K562 (cell line): ENCODE results near the gene CLEC1A. TPM values are rescaled to one million over a fixed set of nuclear protein-coding genes. Genes with fewer than 3 reads are reported as not detected.

Source experiments
- ATAC-seq: fragments of 200-7000 bp; cut with Tn5 transposase; 3 replicates; pipeline ENCODE4 v1.9.1; 2020; ENCODE audit warnings: moderate library complexity
- BruUV-seq: library from RNA; stranded (reverse); fragments of 400-500 nt; replicated peaks from 2 replicates; lab custom pipeline; 2021; lab: Mats Ljungman, UMichigan
- CTCF ChIA-PET: fragments of 300-600 bp; formaldehyde crosslinking; extraction: SDS; loops from one replicate; lab custom pipeline; 2021; ENCODE audit warnings: low intra/inter-chr PET ratio; lab: Yijun Ruan, JAX
- POLR2A ChIA-PET: fragments of 300-600, 350-650 bp; sonication (Branson Sonifier 250); formaldehyde crosslinking; extraction: SDS; loops from one replicate; lab custom pipeline; 2021; ENCODE audit warnings: antibody characterized with exemption, inconsistent platforms; lab: Yijun Ruan, JAX
- DNase-seq, 4 experiments: peaks; one replicate each; pipeline versions ENCODE4 v3.0.0 to v3.0.0-alpha.2; 2011 to 2018; ENCODE audit warnings: low spot score in 3 of 4, mixed read lengths in 3 of 4; ENCODE audit errors: extremely low read depth in 1 of 4
- FAIRE-seq: peaks from 2 replicates; lab custom pipeline; 2011; peaks lifted over from hg19 to GRCh38; lab: Jason Lieb, UNC
- H2AFZ ChIP-seq: 2 replicates; pipeline ENCODE4 v1.6.0; 2011; ENCODE audit warnings: low read depth, low read length, control low read depth, inconsistent platforms
- H3K27ac ChIP-seq: fragments of 200-600 bp; 3 replicates; pipeline ENCODE4 v1.8.0; 2011; ENCODE audit warnings: low read depth, mild to moderate bottlenecking, control low read depth, inconsistent platforms, low read length, moderate library complexity, mixed read lengths; ENCODE audit errors: extremely low read depth
- H3K27me3 ChIP-seq, 2 experiments: fragments of 300-600 bp in 1 of 2; 2 replicates in 1 of 2; 3 replicates in 1 of 2; pipeline versions ENCODE4 v1.6.0 to v1.8.0; 2011; ENCODE audit warnings: inconsistent platforms in 2 of 2, low read length in 2 of 2, mild to moderate bottlenecking in 1 of 2, mixed read lengths in 1 of 2, moderate library complexity in 1 of 2; ENCODE audit not compliant: control insufficient read depth in 2 of 2, insufficient read depth in 2 of 2
- H3K36me3 ChIP-seq: fragments of 300-600 bp; 3 replicates; pipeline ENCODE4 v1.8.0; 2011; ENCODE audit warnings: mild to moderate bottlenecking, low read length, inconsistent platforms; ENCODE audit not compliant: control insufficient read depth, insufficient read depth
- H3K4me1 ChIP-seq, 2 experiments: fragments of 200-600 bp in 1 of 2; replicated peaks in 1 of 2; 2 replicates in 1 of 2; 3 replicates in 1 of 2; pipeline versions ENCODE4 v1.5.1 to v1.8.0; 2011; ENCODE audit warnings: inconsistent platforms in 2 of 2, low read length in 2 of 2, mild to moderate bottlenecking in 1 of 2, mixed read lengths in 1 of 2, moderate library complexity in 1 of 2; ENCODE audit not compliant: control insufficient read depth in 2 of 2, insufficient read depth in 2 of 2
- H3K4me2 ChIP-seq: 2 replicates; pipeline ENCODE4 v1.6.1; 2011; ENCODE audit warnings: low read length, control low read depth, inconsistent platforms, mixed read lengths; ENCODE audit not compliant: insufficient read depth
- H3K4me3 ChIP-seq: fragments of 200-600 bp; sonication (generic), shearing (Covaris generic); 2 replicates; pipeline ENCODE4 v1.5.1; 2016; ENCODE audit warnings: control low read depth, inconsistent platforms
- H3K79me2 ChIP-seq: fragments of 200-600 bp; 3 replicates; pipeline ENCODE4 v1.8.0; 2011; ENCODE audit warnings: low read length, inconsistent platforms; ENCODE audit not compliant: control insufficient read depth, insufficient read depth
- H3K9ac ChIP-seq, 2 experiments: 2 replicates each; pipeline versions ENCODE4 v1.6.0 to v1.6.1; 2011; ENCODE audit warnings: low read depth in 2 of 2, low read length in 2 of 2, control low read depth in 1 of 2, inconsistent platforms in 1 of 2, mild to moderate bottlenecking in 1 of 2, mixed read lengths in 1 of 2; ENCODE audit not compliant: insufficient read depth in 1 of 2
- H3K9me1 ChIP-seq: one replicate; pipeline ENCODE4 v1.6.0; 2011; ENCODE audit warnings: inconsistent platforms, mild to moderate bottlenecking, low read length, moderate library complexity; ENCODE audit not compliant: control insufficient read depth, insufficient read depth
- H3K9me3 ChIP-seq: replicated peaks from 2 replicates; pipeline ENCODE4 v1.5.1; 2011; ENCODE audit warnings: low read depth, low read length, inconsistent platforms; ENCODE audit not compliant: control insufficient read depth, insufficient read depth
- H4K20me1 ChIP-seq: replicated peaks from 2 replicates; pipeline ENCODE4 v1.6.1; 2011; ENCODE audit warnings: low read length, inconsistent platforms, mixed read lengths; ENCODE audit not compliant: control insufficient read depth, insufficient read depth
- DLX4 ChIP-seq: fragments of 250-450 bp; sonication (Bioruptor Pico); IDR thresholded peaks from 2 replicates; pipeline ENCODE4 v1.6.1; 2021; ENCODE audit warnings: mild to moderate bottlenecking
- GTF2F1 ChIP-seq: IDR thresholded peaks from 2 replicates; pipeline ENCODE4 v1.6.1; 2011; ENCODE audit warnings: low read depth, low read length, improper control_type of control experiment
- HNRNPL ChIP-seq: fragments of 200-400 bp; formaldehyde crosslinking; IDR thresholded peaks from 2 replicates; pipeline ENCODE4 v1.6.1; 2017; ENCODE audit warnings: low read depth, mild to moderate bottlenecking, low read length
- JUN ChIP-seq, 2 experiments: sonication (generic) in 1 of 2; formaldehyde crosslinking in 1 of 2; IDR thresholded peaks; 2 replicates each; pipeline versions ENCODE4 v1.6.1 to v1.8.0; 2012 to 2022; ENCODE audit warnings: borderline replicate concordance in 2 of 2, mild to moderate bottlenecking in 2 of 2, improper control_type of control experiment in 1 of 2, low read depth in 1 of 2, low read length in 1 of 2, missing genetic modification reagents in 1 of 2
- KLF1 ChIP-seq: fragments of 450-650 bp; IDR thresholded peaks from 2 replicates; pipeline ENCODE4 v1.6.1; 2016; ENCODE audit warnings: missing genetic modification characterization, missing compliant biosample characterization
- NEUROD1 ChIP-seq: fragments of 150-350 bp; IDR thresholded peaks from 2 replicates; pipeline ENCODE4 v1.6.1; 2014; ENCODE audit warnings: borderline replicate concordance, low read length, low read depth; ENCODE audit not compliant: partially characterized antibody
- POLR3A ChIP-seq: IDR thresholded peaks from 2 replicates; pipeline ENCODE4 v1.6.1; 2011; ENCODE audit warnings: borderline replicate concordance, mild to moderate bottlenecking, moderate library complexity; ENCODE audit not compliant: insufficient read length, insufficient read depth; ENCODE audit errors: extremely low read depth
- SP2 ChIP-seq: IDR thresholded peaks from 2 replicates; pipeline ENCODE4 v1.6.1; 2011; ENCODE audit warnings: mild to moderate bottlenecking, low read depth, low read length, moderate library complexity; ENCODE audit not compliant: poor library complexity, severe bottlenecking; ENCODE audit errors: extremely low read depth
- TAF9B ChIP-seq: fragments of 450-650 bp; IDR thresholded peaks from 2 replicates; pipeline ENCODE4 v1.6.1; 2018; ENCODE audit warnings: mild to moderate bottlenecking; ENCODE audit not compliant: partially characterized antibody
- TCFL5 ChIP-seq: fragments of 250-450 bp; sonication (Bioruptor Pico); conservative IDR thresholded peaks from 2 replicates; pipeline ENCODE4 v1.6.1; 2021; ENCODE audit warnings: mild to moderate bottlenecking, moderate library complexity, matching md5 sums
- XRCC4 ChIP-seq: IDR thresholded peaks from one replicate; pipeline ENCODE4 v1.6.1; 2011; ENCODE audit not compliant: insufficient read depth, insufficient read length; ENCODE audit errors: extremely low read depth
- ZNF12 ChIP-seq: sonication (generic); formaldehyde crosslinking; IDR thresholded peaks from 2 replicates; pipeline ENCODE4 v1.4.0; 2020; ENCODE audit warnings: mild to moderate bottlenecking, missing genetic modification reagents
- ZNF217 ChIP-seq: sonication (generic); formaldehyde crosslinking; IDR thresholded peaks from 2 replicates; pipeline ENCODE4 v1.8.0; 2022; ENCODE audit warnings: mild to moderate bottlenecking, missing genetic modification reagents
- ZNF75A ChIP-seq: fragments of 450-650 bp; formaldehyde crosslinking; IDR thresholded peaks from 2 replicates; pipeline ENCODE4 v1.4.0; 2020; ENCODE audit warnings: mild to moderate bottlenecking
- WGBS: fragments of 100-300 bp; shearing (Covaris generic); methylation state at CpG from one replicate; pipeline ENCODE4 v1.1.6; 2016; ENCODE audit warnings: low coverage, mixed read lengths; ENCODE audit not compliant: insufficient coverage; ENCODE audit errors: missing lambda C conversion rate; 5-methylcytosine and 5-hydroxymethylcytosine counted together
- in situ Hi-C: fragments of 300-500 bp; cut with MboI; formaldehyde crosslinking; loops from 4 replicates; pipeline ENCODE4 v1.15.0; 2018; ENCODE audit warnings: inconsistent platforms, mixed read lengths
- intact Hi-C: fragments of 100-400 bp; cut with micrococcal nuclease; formaldehyde crosslinking; loops from 2 replicates; pipeline ENCODE4 v1.14.2; 2022
- polyA plus RNA-seq, 8 experiments: library from polyadenylated mRNA; depleted of rRNA in 4 of 8; stranded (reverse) in 5 of 8; unstranded in 3 of 8; fragments of >200 nt; fragmentation: Nextera tagmentation in 2 of 8; fragmentation: Illumina TruSeq in 1 of 8; extraction: Ambion mirVana in 2 of 8; extraction: Trizol in 1 of 8; gene quantifications; 2 replicates each; pipeline versions ENCODE4 v1.2.1 to v1.2.3, GENCODE V29; 2011 to 2014; ENCODE audit warnings: inconsistent platforms in 1 of 8, missing spikeins in 1 of 8
- total RNA-seq, 7 experiments: library from RNA; depleted of rRNA in 6 of 7; stranded (reverse); fragments of >200 nt in 6 of 7; fragmentation: Illumina TruSeq in 2 of 7; extraction: Trizol in 2 of 7; gene quantifications; 2 replicates each; pipeline versions ENCODE4 v1.2.1 to v1.2.3, GENCODE V29; 2011 to 2021; ENCODE audit warnings: low replicate concordance in 1 of 7
- TF ChIP-seq, protein P1 (sequence below): sonication (generic); formaldehyde crosslinking; IDR thresholded peaks from 2 replicates; pipeline ENCODE4 v1.8.0; 2022; ENCODE audit warnings: mild to moderate bottlenecking, missing genetic modification reagents
- TF ChIP-seq, protein P2 (sequence below): sonication (generic); formaldehyde crosslinking; IDR thresholded peaks from 2 replicates; pipeline ENCODE4 v1.9.0; 2022; ENCODE audit warnings: mild to moderate bottlenecking, missing genetic modification reagents
- TF ChIP-seq, protein P3 (sequence below): fragments of 450-650 bp; IDR thresholded peaks from 2 replicates; pipeline ENCODE4 v1.6.1; 2016

The CLEC1A gene
- total and polyA plus RNA-seq, 9 of the 15 experiments (the other 6 are each of a cell fraction or from before 2014, with no cell fraction given), result 0.04 TPM; not detected in 8

- no peak for TF ChIP-seq XRCC4
- TF ChIP-seq ZNF12 (CRISPR knock-in tag), result no peak
- no peak for TF ChIP-seq ZNF75A (CRISPR knock-in tag)
- TF ChIP-seq DLX4, result no peak
- TF ChIP-seq HNRNPL, result no peak
- TF ChIP-seq, protein P1, sequence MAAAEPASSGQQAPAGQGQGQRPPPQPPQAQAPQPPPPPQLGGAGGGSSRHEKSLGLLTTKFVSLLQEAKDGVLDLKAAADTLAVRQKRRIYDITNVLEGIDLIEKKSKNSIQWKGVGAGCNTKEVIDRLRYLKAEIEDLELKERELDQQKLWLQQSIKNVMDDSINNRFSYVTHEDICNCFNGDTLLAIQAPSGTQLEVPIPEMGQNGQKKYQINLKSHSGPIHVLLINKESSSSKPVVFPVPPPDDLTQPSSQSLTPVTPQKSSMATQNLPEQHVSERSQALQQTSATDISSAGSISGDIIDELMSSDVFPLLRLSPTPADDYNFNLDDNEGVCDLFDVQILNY, result no peak
- TF ChIP-seq, protein P2, sequence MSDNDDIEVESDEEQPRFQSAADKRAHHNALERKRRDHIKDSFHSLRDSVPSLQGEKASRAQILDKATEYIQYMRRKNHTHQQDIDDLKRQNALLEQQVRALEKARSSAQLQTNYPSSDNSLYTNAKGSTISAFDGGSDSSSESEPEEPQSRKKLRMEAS (CRISPR knock-in tag), result no peak
- TF ChIP-seq GTF2F1, result no peak
- TF ChIP-seq JUN (IDR thresholded peaks at IDR 0.05; ENCODE audit: borderline replicate concordance, low read depth, low read length), result no peak
- TF ChIP-seq JUN (CRISPR knock-in tag; IDR thresholded peaks at IDR 0.05; ENCODE audit: borderline replicate concordance), result no peak
- TF ChIP-seq TAF9B, result no peak
- TF ChIP-seq NEUROD1, result no peak
- TF ChIP-seq KLF1 (tag), result no peak
- no peak for TF ChIP-seq POLR3A
- TF ChIP-seq SP2, result no peak
- no peak for TF ChIP-seq TCFL5 (CRISPR knock-in tag)
- TF ChIP-seq, protein P3, sequence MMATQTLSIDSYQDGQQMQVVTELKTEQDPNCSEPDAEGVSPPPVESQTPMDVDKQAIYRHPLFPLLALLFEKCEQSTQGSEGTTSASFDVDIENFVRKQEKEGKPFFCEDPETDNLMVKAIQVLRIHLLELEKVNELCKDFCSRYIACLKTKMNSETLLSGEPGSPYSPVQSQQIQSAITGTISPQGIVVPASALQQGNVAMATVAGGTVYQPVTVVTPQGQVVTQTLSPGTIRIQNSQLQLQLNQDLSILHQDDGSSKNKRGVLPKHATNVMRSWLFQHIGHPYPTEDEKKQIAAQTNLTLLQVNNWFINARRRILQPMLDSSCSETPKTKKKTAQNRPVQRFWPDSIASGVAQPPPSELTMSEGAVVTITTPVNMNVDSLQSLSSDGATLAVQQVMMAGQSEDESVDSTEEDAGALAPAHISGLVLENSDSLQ, result no peak
- no peak for TF ChIP-seq ZNF217 (CRISPR knock-in tag)
These were observed 16.5 kb downstream of the CLEC1A start for GRCh38 chr12:10082117-10082874.

More at GRCh38 chr12:10082117-10082874, 16.5 kb downstream of the CLEC1A start:
- in situ Hi-C loops (no loop called here), intact Hi-C loops (no loop called here)
- BruUV-seq, result no TSS peak
- no peaks in the 10 kb centered on the region for H4K20me1 ChIP-seq
- FAIRE-seq (no peak), DNase-seq (no peak), ATAC-seq (no peak)
- H2AFZ ChIP-seq, result no peak overlapping the region
- H3K4me2 ChIP-seq, result no peak overlapping the region
- ChIA-PET CTCF (no interaction called here), POLR2A (interaction anchor here (1.0 kb wide), 1 partner anchor 446 kb away, joined by 4 read pairs; no protein-coding TSS in a partner anchor)
- no peak overlapping the region for H3K27ac ChIP-seq
- no peak overlapping the region for H3K4me3 ChIP-seq
- no peaks in the 10 kb centered on the region for H3K79me2 ChIP-seq
- H3K27me3 ChIP-seq, result no peaks in the 10 kb centered on the region
- H3K9me1 ChIP-seq, result no peaks in the 10 kb centered on the region
- H3K36me3 ChIP-seq, result no peaks in the 10 kb centered on the region
- H3K9me3 ChIP-seq, result no peaks in the 10 kb centered on the region
- 0% methylated on average over 5 of the region's 5 CpGs for WGBS
- no peak overlapping the region for H3K9ac ChIP-seq
- H3K4me1 ChIP-seq, result no peaks in the 10 kb centered on the region
